Measurements from ENCODE around the gene TUSC2. TPM values are rescaled to one million over a fixed set of nuclear protein-coding genes. Genes with fewer than 3 reads are reported as not detected.

The TUSC2 gene
- total RNA-seq, 1 experiment from 2014 or later: 33.5 TPM

- no peaks in the 10 kb centered on the region; the same call in 1 of the 2 replicates for H3K27me3 Mint-ChIP-seq (ENCODE audit: low read depth)
- WGBS (ENCODE audit: extremely low coverage, insufficient read length, low lambda C conversion rate): no CpG with 5 or more reads among the region's 7 CpGs
- Histone ChIP-seq H3K4me1 (ENCODE audit: insufficient read depth, low read length) (peaks cover 4% of the 10 kb centered on the region; the same call in 1 of the 2 replicates), H3K4me2 (ENCODE audit: insufficient read depth, insufficient read length, low read length) (no peak overlapping the region), H2BK12ac (ENCODE audit: insufficient read length, low read depth, low read length) (no peak overlapping the region), H3K4ac (ENCODE audit: low read depth, low read length) (no peak overlapping the region), H3K79me1 (ENCODE audit: insufficient read depth, low read depth, low read length, poor library complexity, severe bottlenecking) (peaks cover 6% of the 10 kb centered on the region), H3K23me2 (ENCODE audit: insufficient read length, low read depth, low read length, poor library complexity, severe bottlenecking) (peaks cover 16% of the 10 kb centered on the region), H3K23ac (ENCODE audit: insufficient read length, low read depth, low read length) (no peak overlapping the region), H3K9ac (ENCODE audit: extremely low read depth, insufficient read length, low read length) (no peak overlapping the region), H3K79me2 (ENCODE audit: insufficient read depth, low read length) (peaks cover 9% of the 10 kb centered on the region; the same call in 1 of the 2 replicates), H3K14ac (ENCODE audit: insufficient read depth, low read length) (no peak overlapping the region), H2BK5ac (ENCODE audit: insufficient read length, low read length) (no peak overlapping the region), H3K18ac (ENCODE audit: insufficient read length, low read depth, low read length) (no peak overlapping the region), H2AFZ (ENCODE audit: low read length) (no peak overlapping the region), H4K8ac (replicated peaks; ENCODE audit: insufficient read length, low read depth, low read length) (no peak overlapping the region), H2BK20ac (ENCODE audit: low read depth, low read length, poor library complexity, severe bottlenecking) (no peak overlapping the region), H4K91ac (ENCODE audit: insufficient read length, low read depth, low read length) (no peak overlapping the region), H2AK5ac (ENCODE audit: insufficient read length, low read length) (no peak overlapping the region), H3K27ac (ENCODE audit: insufficient read length, low read depth, low read length) (no peak overlapping the region), H3K9me3 (ENCODE audit: control insufficient read depth, low read depth, low read length) (no peaks in the 10 kb centered on the region), H4K20me1 (ENCODE audit: control insufficient read depth, insufficient read depth, insufficient read length) (no peaks in the 10 kb centered on the region), H3T11ph (ENCODE audit: low read length) (no peak overlapping the region), H2BK120ac (ENCODE audit: low read depth, low read length, poor library complexity, severe bottlenecking) (no peak overlapping the region), H2BK15ac (ENCODE audit: low read depth, low read length) (no peak overlapping the region), H3K27me3 (ENCODE audit: insufficient read depth, low read length) (no peaks in the 10 kb centered on the region), H3K56ac (ENCODE audit: insufficient read length, low read depth, low read length) (no peak overlapping the region), H4K5ac (ENCODE audit: insufficient read length, low read depth, low read length) (no peak overlapping the region)
- no peak for TF ChIP-seq CTCF (conservative IDR thresholded peaks at IDR 0.05)
- H3K4me3 Mint-ChIP-seq: no peak overlapping the region; a peak in 1 of 5 replicates
- H3K4me1 Mint-ChIP-seq: peaks cover 39 to 40% of the 10 kb centered on the region in 2 experiments
- peaks cover 15 to 28% (median 27%) of the 10 kb centered on the region in 3 experiments for H3K36me3 Mint-ChIP-seq (ENCODE audit: insufficient read depth in 1 of 3, low read depth in 3 of 3)
- H3K27ac Mint-ChIP-seq: no peak overlapping the region
- DNase-seq: no peak
- no peaks in the 10 kb centered on the region for H3K9me3 Mint-ChIP-seq
These were observed 26.8 kb upstream of the TUSC2 start for GRCh38 chr3:50354850-50355249.

All from H9 (cell line).